SU-DHL-6 (cell line): ENCODE results near the gene VPS35.
"Not testable (repeated sequence)": the region's sequence is repeated elsewhere in the genome, so short reads cannot be mapped to it uniquely, and the experiment has no call there.

ENCODE experiments used
- EZH2phosphoT487 ChIP-seq: fragments of 200-600 bp; sonication (generic), shearing (Covaris generic); conservative IDR thresholded peaks from 2 replicates; pipeline ENCODE4 v1.6.1; 2018; ENCODE audit warnings: mild to moderate bottlenecking, antibody characterized with exemption, low read length, moderate library complexity, mixed read lengths
- TF ChIP-seq, protein P1 (sequence below): fragments of 200-600 bp; sonication (generic); IDR thresholded peaks from one replicate; pipeline ENCODE4 v1.5.1; 2017; ENCODE audit warnings: antibody characterized with exemption, mild to moderate bottlenecking, low read length, moderate library complexity; ENCODE audit not compliant: insufficient read depth, poor library complexity, severe bottlenecking

DNA sequence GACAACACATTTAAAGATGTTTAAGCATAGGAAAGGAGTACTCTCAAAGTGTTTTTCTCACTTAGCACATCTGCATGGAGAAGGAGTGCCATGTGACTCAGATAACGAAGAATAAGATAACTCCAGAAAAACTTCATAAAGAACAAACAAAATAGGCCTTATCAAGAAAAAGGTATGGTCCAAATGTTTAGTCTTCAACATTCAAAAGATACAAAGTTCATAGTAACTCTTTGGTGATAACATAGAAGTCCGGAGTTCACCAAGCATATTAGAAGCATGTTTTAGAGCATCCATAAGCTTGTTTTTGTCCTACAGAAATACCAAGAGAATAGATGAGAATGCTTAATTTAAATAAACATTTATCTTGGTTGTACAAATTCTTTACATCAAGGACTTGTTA lies 7.1 kb downstream of the VPS35 start:
- TF ChIP-seq EZH2phosphoT487: not testable (repeated sequence)
- TF ChIP-seq, protein P1, sequence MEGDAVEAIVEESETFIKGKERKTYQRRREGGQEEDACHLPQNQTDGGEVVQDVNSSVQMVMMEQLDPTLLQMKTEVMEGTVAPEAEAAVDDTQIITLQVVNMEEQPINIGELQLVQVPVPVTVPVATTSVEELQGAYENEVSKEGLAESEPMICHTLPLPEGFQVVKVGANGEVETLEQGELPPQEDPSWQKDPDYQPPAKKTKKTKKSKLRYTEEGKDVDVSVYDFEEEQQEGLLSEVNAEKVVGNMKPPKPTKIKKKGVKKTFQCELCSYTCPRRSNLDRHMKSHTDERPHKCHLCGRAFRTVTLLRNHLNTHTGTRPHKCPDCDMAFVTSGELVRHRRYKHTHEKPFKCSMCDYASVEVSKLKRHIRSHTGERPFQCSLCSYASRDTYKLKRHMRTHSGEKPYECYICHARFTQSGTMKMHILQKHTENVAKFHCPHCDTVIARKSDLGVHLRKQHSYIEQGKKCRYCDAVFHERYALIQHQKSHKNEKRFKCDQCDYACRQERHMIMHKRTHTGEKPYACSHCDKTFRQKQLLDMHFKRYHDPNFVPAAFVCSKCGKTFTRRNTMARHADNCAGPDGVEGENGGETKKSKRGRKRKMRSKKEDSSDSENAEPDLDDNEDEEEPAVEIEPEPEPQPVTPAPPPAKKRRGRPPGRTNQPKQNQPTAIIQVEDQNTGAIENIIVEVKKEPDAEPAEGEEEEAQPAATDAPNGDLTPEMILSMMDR: not testable (repeated sequence)
